H1 (cell line): ENCODE data around the gene PSMB1. TPM values are rescaled to one million over a fixed set of nuclear protein-coding genes. Genes with fewer than 3 reads are reported as not detected.

Experiments used
- CTCF ChIA-PET: fragments of 300-600 bp; sonication (Branson Sonifier 250); formaldehyde crosslinking; loops from one replicate; lab custom pipeline; 2021; ENCODE audit not compliant: partially characterized antibody; lab: Charles Lee
- POLR2A ChIA-PET: fragments of 300-600 bp; sonication (Branson Sonifier 250); formaldehyde crosslinking; loops from one replicate; lab custom pipeline; 2021; ENCODE audit warnings: inconsistent platforms; ENCODE audit not compliant: partially characterized antibody; lab: Charles Lee
- DNase-seq, 2 experiments: peaks; one replicate each; pipeline versions ENCODE4 v3.0.0 to v3.0.0-alpha.2; 2010 to 2022; ENCODE audit warnings: low spot score in 2 of 2, low read depth in 1 of 2, mixed read lengths in 1 of 2
- FAIRE-seq: peaks from 2 replicates; lab custom pipeline; 2011; peaks lifted over from hg19 to GRCh38; lab: Jason Lieb, UNC
- H2AFZ ChIP-seq: 2 replicates; pipeline ENCODE4 v1.8.1; 2012; ENCODE audit warnings: low read length, inconsistent platforms
- H2AK5ac ChIP-seq: 2 replicates; pipeline ENCODE4 v1.6.1; 2013; ENCODE audit warnings: low read depth, low read length
- H2BK120ac ChIP-seq: replicated peaks from 2 replicates; pipeline ENCODE3; 2013; ENCODE audit warnings: low read depth, low read length, inconsistent platforms
- H2BK12ac ChIP-seq: 2 replicates; pipeline ENCODE4 v1.6.1; 2013; ENCODE audit warnings: low read depth, low read length
- H2BK15ac ChIP-seq: 2 replicates; pipeline ENCODE4 v1.6.1; 2013; ENCODE audit warnings: low read length
- H2BK20ac ChIP-seq: 2 replicates; pipeline ENCODE4 v1.6.1; 2013; ENCODE audit warnings: low read length
- H2BK5ac ChIP-seq: 2 replicates; pipeline ENCODE4 v1.6.1; 2013; ENCODE audit warnings: low read depth, low read length
- H3K14ac ChIP-seq: 2 replicates; pipeline ENCODE4 v1.6.1; 2013; ENCODE audit warnings: inconsistent platforms; ENCODE audit not compliant: insufficient read length
- H3K18ac ChIP-seq: 2 replicates; pipeline ENCODE4 v1.6.1; 2013; ENCODE audit warnings: low read length; ENCODE audit errors: extremely low read depth
- H3K23ac ChIP-seq: 2 replicates; pipeline ENCODE4 v1.6.1; 2013; ENCODE audit warnings: inconsistent platforms; ENCODE audit not compliant: insufficient read length
- H3K23me2 ChIP-seq: 2 replicates; pipeline ENCODE4 v1.6.1; 2013; ENCODE audit warnings: low read depth, low read length
- H3K27ac ChIP-seq: 2 replicates; pipeline ENCODE4 v1.6.1; 2011; ENCODE audit warnings: low read depth, low read length, inconsistent platforms
- H3K27me3 ChIP-seq, 4 experiments: replicated peaks in 1 of 4; 1 replicate in 1 of 4; 2 replicates in 3 of 4; pipeline versions ENCODE4 v1.6.1 to v1.8.1; 2011 to 2013; ENCODE audit warnings: low read length in 3 of 4, mild to moderate bottlenecking in 3 of 4, inconsistent platforms in 2 of 4, mixed read lengths in 2 of 4, moderate library complexity in 1 of 4; ENCODE audit not compliant: control insufficient read depth in 3 of 4, insufficient read depth in 3 of 4; ENCODE audit errors: extremely low read depth in 1 of 4
- H3K36me3 ChIP-seq, 4 experiments: 2 replicates each; pipeline versions ENCODE4 v1.6.1 to v1.8.1; 2011 to 2013; ENCODE audit warnings: mild to moderate bottlenecking in 4 of 4, low read length in 3 of 4, moderate library complexity in 2 of 4, control low read depth in 1 of 4, inconsistent platforms in 1 of 4; ENCODE audit not compliant: insufficient read depth in 4 of 4, control insufficient read depth in 2 of 4
- H3K4ac ChIP-seq: replicated peaks from 2 replicates; pipeline ENCODE3; 2013; ENCODE audit warnings: low read length, low read depth, mixed read lengths, inconsistent platforms; ENCODE audit not compliant: insufficient read length
- H3K4me1 ChIP-seq, 4 experiments: replicated peaks in 1 of 4; 1 replicate in 1 of 4; 2 replicates in 3 of 4; pipeline versions ENCODE4 v1.6.1 to v1.8.1; 2011 to 2013; ENCODE audit warnings: low read length in 3 of 4, inconsistent platforms in 2 of 4, mixed read lengths in 1 of 4; ENCODE audit not compliant: insufficient read depth in 4 of 4, control insufficient read depth in 3 of 4
- H3K4me2 ChIP-seq, 2 experiments: 2 replicates each; pipeline versions ENCODE4 v1.6.1 to v1.8.1; 2011 to 2013; ENCODE audit warnings: low read depth in 2 of 2, low read length in 2 of 2, control low read depth in 1 of 2, inconsistent platforms in 1 of 2, mild to moderate bottlenecking in 1 of 2; ENCODE audit not compliant: insufficient read depth in 1 of 2
- H3K4me3 ChIP-seq, 4 experiments: fragments of 200-600, 300-600 bp in 1 of 4; sonication (generic), shearing (Covaris generic), sonication (Bioruptor Twin) in 1 of 4; 2 replicates each; pipeline versions ENCODE4 v1.5.1 to v1.8.1; 2011 to 2016; ENCODE audit warnings: low read length in 4 of 4, low read depth in 3 of 4, control low read depth in 2 of 4, inconsistent platforms in 2 of 4, mild to moderate bottlenecking in 2 of 4, mixed read lengths in 1 of 4, moderate library complexity in 1 of 4; ENCODE audit not compliant: insufficient read depth in 2 of 4; ENCODE audit errors: extremely low read depth in 1 of 4
- H3K56ac ChIP-seq: replicated peaks from 2 replicates; pipeline ENCODE3; 2013; ENCODE audit warnings: low read depth, mild to moderate bottlenecking, mixed read lengths, low read length, inconsistent platforms; ENCODE audit not compliant: insufficient read length
- H3K79me1 ChIP-seq: 2 replicates; pipeline ENCODE4 v1.6.1; 2013; ENCODE audit warnings: low read depth, low read length, control low read depth
- H3K79me2 ChIP-seq, 2 experiments: 2 replicates each; pipeline versions ENCODE4 v1.6.1 to v1.8.1; 2012 to 2013; ENCODE audit warnings: low read length in 2 of 2, mild to moderate bottlenecking in 2 of 2, inconsistent platforms in 1 of 2; ENCODE audit not compliant: insufficient read depth in 2 of 2, control insufficient read depth in 1 of 2
- H3K9ac ChIP-seq, 4 experiments: replicated peaks in 1 of 4; 1 replicate in 1 of 4; 2 replicates in 3 of 4; pipeline versions ENCODE4 v1.6.1 to v1.8.1; 2011 to 2013; ENCODE audit warnings: low read depth in 3 of 4, low read length in 3 of 4, control low read depth in 2 of 4, mild to moderate bottlenecking in 2 of 4, moderate library complexity in 2 of 4, inconsistent platforms in 1 of 4; ENCODE audit errors: extremely low read depth in 1 of 4
- H3K9me3 ChIP-seq, 2 experiments: 2 replicates each; pipeline versions ENCODE4 v1.6.1 to v1.8.1; 2012 to 2013; ENCODE audit warnings: mild to moderate bottlenecking in 2 of 2, moderate library complexity in 2 of 2, control low read depth in 1 of 2, inconsistent platforms in 1 of 2, low read depth in 1 of 2, low read length in 1 of 2, mixed read lengths in 1 of 2; ENCODE audit not compliant: insufficient read depth in 2 of 2
- H4K20me1 ChIP-seq, 2 experiments: replicated peaks in 1 of 2; 2 replicates each; pipeline versions ENCODE3 to v1.8.1; 2011 to 2013; ENCODE audit warnings: inconsistent platforms in 2 of 2, low read length in 2 of 2, mild to moderate bottlenecking in 1 of 2; ENCODE audit not compliant: insufficient read depth in 2 of 2, control insufficient read depth in 1 of 2
- H4K5ac ChIP-seq: 2 replicates; pipeline ENCODE4 v1.6.1; 2013; ENCODE audit warnings: low read length, low read depth, mixed read lengths, inconsistent platforms; ENCODE audit not compliant: insufficient read length
- H4K8ac ChIP-seq: 2 replicates; pipeline ENCODE4 v1.8.0; 2013; ENCODE audit warnings: mild to moderate bottlenecking, moderate library complexity, low read length, inconsistent platforms; ENCODE audit not compliant: insufficient read depth; ENCODE audit errors: extremely low read depth
- H4K91ac ChIP-seq: replicated peaks from 2 replicates; pipeline ENCODE3; 2013; ENCODE audit warnings: low read length, mixed read lengths, inconsistent platforms; ENCODE audit not compliant: insufficient read length
- BACH1 ChIP-seq: IDR thresholded peaks from 2 replicates; pipeline ENCODE4 v1.6.1; 2012; ENCODE audit warnings: low read length, improper control_type of control experiment
- CTCF ChIP-seq, 3 experiments: IDR thresholded peaks; 1 replicate in 2 of 3; 2 replicates in 1 of 3; pipeline versions ENCODE4 v1.5.1 to v1.6.1; 2011; ENCODE audit warnings: low read length in 3 of 3, mild to moderate bottlenecking in 3 of 3, inconsistent platforms in 2 of 3, low read depth in 1 of 3, moderate library complexity in 1 of 3; ENCODE audit not compliant: insufficient read depth in 1 of 3; ENCODE audit errors: control extremely low read depth in 1 of 3
- JUN ChIP-seq: IDR thresholded peaks from 2 replicates; pipeline ENCODE4 v1.6.1; 2011; ENCODE audit warnings: low read depth, mild to moderate bottlenecking, improper control_type of control experiment, low read length
- MAFK ChIP-seq: IDR thresholded peaks from 2 replicates; pipeline ENCODE4 v1.6.1; 2012; ENCODE audit warnings: low read depth, mild to moderate bottlenecking, improper control_type of control experiment, low read length
- SIN3A ChIP-seq, 2 experiments: IDR thresholded peaks in 1 of 2; conservative IDR thresholded peaks in 1 of 2; 2 replicates each; pipeline ENCODE4 v1.6.1; 2011 to 2012; ENCODE audit warnings: low read length in 2 of 2, improper control_type of control experiment in 1 of 2, low read depth in 1 of 2, mild to moderate bottlenecking in 1 of 2
- SIRT6 ChIP-seq: IDR thresholded peaks from one replicate; pipeline ENCODE4 v1.7.1; 2012; ENCODE audit warnings: low read length, inconsistent platforms
- SUZ12 ChIP-seq: fragments of 200-600 bp; sonication (generic); IDR thresholded peaks from 2 replicates; pipeline ENCODE4 v1.6.1; 2012; ENCODE audit warnings: mild to moderate bottlenecking, inconsistent platforms, low read length, moderate library complexity, mixed read lengths
- TBP ChIP-seq: IDR thresholded peaks from 2 replicates; pipeline ENCODE4 v1.6.1; 2011; ENCODE audit warnings: low read depth, low read length, improper control_type of control experiment
- WGBS, 2 experiments: shearing (Covaris generic) in 1 of 2; methylation state at CpG; one replicate each; pipeline versions ENCODE4 v1.1.6 to v1.1.7; 2013 to 2015; ENCODE audit warnings: low lambda C conversion rate in 2 of 2, mixed read lengths in 2 of 2, inconsistent platforms in 1 of 2, low coverage in 1 of 2, missing lambda C conversion rate in 1 of 2; ENCODE audit not compliant: insufficient replicate concordance in 2 of 2, insufficient coverage in 1 of 2, insufficient read length in 1 of 2; ENCODE audit errors: extremely low coverage in 1 of 2, missing lambda C conversion rate in 1 of 2; 5-methylcytosine and 5-hydroxymethylcytosine counted together
- polyA plus RNA-seq, 7 experiments: library from polyadenylated mRNA; depleted of rRNA in 3 of 7; stranded (reverse) in 5 of 7; unstranded in 2 of 7; fragments of >200 nt in 5 of 7; fragments of 200-250 nt in 2 of 7; gene quantifications; 1 replicate in 5 of 7; 2 replicates in 1 of 7; 4 replicates in 1 of 7; pipeline versions ENCODE4 v1.2.1 to v1.2.3, GENCODE V29; 2011 to 2013; ENCODE audit warnings: missing spikeins in 2 of 7, mixed read lengths in 2 of 7
- total RNA-seq: library from RNA; stranded (reverse); fragmentation: NEBNext Ultra II Directional; extraction: Animal tissue kit (Norgen Biotek cat#: 25700); gene quantifications from 2 replicates; pipeline ENCODE4 v1.2.1, GENCODE V29; 2021

PSMB1 gene
- total and polyA plus RNA-seq, 2 of the 8 experiments (the other 6 are each of a cell fraction or from before 2014, with no cell fraction given): 237 to 609 TPM

- no peak overlapping the region for H3K4me2 ChIP-seq
- no peaks in the 10 kb centered on the region for H3K79me1 ChIP-seq
- H3K56ac ChIP-seq: no peak overlapping the region
- TF ChIP-seq SUZ12 (no peak), SIN3A (conservative IDR thresholded peaks at IDR 0.05 in 1 of 2, IDR thresholded peaks at IDR 0.05 in 1 of 2; ENCODE audit: low read depth in 1 of 2, low read length in 2 of 2) (no peak), CTCF (IDR thresholded peaks at IDR 0.05; ENCODE audit: control extremely low read depth in 1 of 3, insufficient read depth in 1 of 3, low read depth in 1 of 3, low read length in 3 of 3) (no peak), JUN (no peak), BACH1 (no peak), SIRT6 (no peak), TBP (no peak), MAFK (no peak)
- no peak overlapping the region for H3K9ac ChIP-seq
- POLR2A ChIA-PET: no interaction called here
- no peaks in the 10 kb centered on the region for H3K4me1 ChIP-seq
- no peak overlapping the region for H2BK120ac ChIP-seq
- no peak overlapping the region for H2BK20ac ChIP-seq
- CTCF ChIA-PET: interaction anchor here (1.6 to 2.0 kb wide), 2 partner anchors 20 to 656 kb away, joined by 4 read pairs; no protein-coding TSS in a partner anchor
- no peak overlapping the region for H2BK5ac ChIP-seq
- H2BK15ac ChIP-seq: no peak overlapping the region
- H3K4me3 ChIP-seq: no peak overlapping the region
- no peak overlapping the region for H4K91ac ChIP-seq
- H4K8ac ChIP-seq: no peak overlapping the region
- no peak overlapping the region for H2AFZ ChIP-seq
- DNase-seq (no peak), FAIRE-seq (no peak)
- no peaks in the 10 kb centered on the region for H4K20me1 ChIP-seq
- H3K23ac ChIP-seq: no peak overlapping the region
- H3K14ac ChIP-seq: no peak overlapping the region
- H3K9me3 ChIP-seq: 0 out of 4 replicates have a peak, but pooled peaks cover 0 to under 1% of the 10 kb centered on the region in 2 experiments
- no peak overlapping the region for H3K4ac ChIP-seq
- H3K27me3 ChIP-seq: no peaks in the 10 kb centered on the region
- no peak overlapping the region for H4K5ac ChIP-seq
- H3K36me3 ChIP-seq: no peaks in the 10 kb centered on the region
- no peak overlapping the region for H2BK12ac ChIP-seq
- 90% methylated on average over 4 of the region's 4 CpGs; no CpG with 5 or more reads in 1 of the 2 experiments for WGBS, 2 experiments
- H2AK5ac ChIP-seq: no peak overlapping the region
- no peaks in the 10 kb centered on the region for H3K79me2 ChIP-seq
- H3K27ac ChIP-seq: no peak overlapping the region
- no peak overlapping the region for H3K18ac ChIP-seq
- no peaks in the 10 kb centered on the region for H3K23me2 ChIP-seq
Measured at GRCh38 chr6:170487707-170488329, 65.3 kb downstream of the PSMB1 start.
